GM12878 (cell line): ENCODE measurements around the gene EEF1AKMT2. TPM values are rescaled to one million over a fixed set of nuclear protein-coding genes. Genes with fewer than 3 reads are reported as not detected.

ENCODE experiments used
- ATAC-seq: fragments of 200-7000 bp; cut with Tn5 transposase; 3 replicates; pipeline ENCODE4 v1.9.1; 2020; ENCODE audit warnings: mild to moderate bottlenecking, moderate library complexity
- BruUV-seq: library from RNA; stranded (reverse); fragments of 400-500 nt; replicated peaks from 2 replicates; lab custom pipeline; 2021; lab: Mats Ljungman, UMichigan
- CTCF ChIA-PET: fragments of 300-600 bp; sonication (Branson Sonifier 250); formaldehyde crosslinking; extraction: SDS; loops from one replicate; lab custom pipeline; 2021; ENCODE audit warnings: inconsistent platforms; lab: Yijun Ruan, JAX
- POLR2A ChIA-PET: fragments of 350-600 bp; formaldehyde crosslinking; extraction: SDS; loops from one replicate; lab custom pipeline; 2021; ENCODE audit warnings: inconsistent platforms; lab: Charles Lee
- RAD21 ChIA-PET: fragments of 300-600 bp; sonication (Branson Sonifier 250); formaldehyde crosslinking; loops from one replicate; lab custom pipeline; 2023; ENCODE audit warnings: antibody characterized with exemption; ENCODE audit not compliant: unreplicated experiment; lab: Charles Lee
- SMC1A ChIA-PET: fragments of 300-600 bp; sonication (Branson Sonifier 250); formaldehyde crosslinking; loops from one replicate; lab custom pipeline; 2023; ENCODE audit not compliant: unreplicated experiment, uncharacterized antibody; lab: Charles Lee
- DNase-seq: peaks from one replicate; pipeline ENCODE4 v3.0.0-alpha.2; 2011; ENCODE audit warnings: low read depth, low spot score
- FAIRE-seq: peaks from 3 replicates; lab custom pipeline; 2011; peaks lifted over from hg19 to GRCh38; lab: Jason Lieb, UNC
- H2AFZ ChIP-seq: 2 replicates; pipeline ENCODE4 v1.6.0; 2011; ENCODE audit warnings: low read depth, low read length, control low read depth; ENCODE audit not compliant: control insufficient read depth
- H3K27ac ChIP-seq: 2 replicates; pipeline ENCODE4 v1.5.1; 2011; ENCODE audit warnings: control low read depth; ENCODE audit not compliant: control insufficient read depth, insufficient read depth
- H3K27me3 ChIP-seq, 2 experiments: replicated peaks in 1 of 2; 2 replicates each; pipeline versions ENCODE4 v1.6.0 to v1.6.1; 2011; ENCODE audit warnings: low read length in 1 of 2; ENCODE audit not compliant: control insufficient read depth in 2 of 2, insufficient read depth in 2 of 2
- H3K36me3 ChIP-seq, 2 experiments: 2 replicates each; pipeline ENCODE4 v1.5.1; 2011; ENCODE audit warnings: low read length in 1 of 2; ENCODE audit not compliant: control insufficient read depth in 2 of 2, insufficient read depth in 2 of 2
- H3K4me1 ChIP-seq: 2 replicates; pipeline ENCODE4 v1.6.1; 2011; ENCODE audit warnings: mild to moderate bottlenecking, low read length, moderate library complexity, mixed read lengths; ENCODE audit not compliant: control insufficient read depth, insufficient read depth
- H3K4me2 ChIP-seq: 2 replicates; pipeline ENCODE4 v1.6.0; 2011; ENCODE audit warnings: control low read depth; ENCODE audit not compliant: control insufficient read depth, insufficient read depth
- H3K4me3 ChIP-seq: fragments of 200-600 bp; sonication (generic); 2 replicates; pipeline ENCODE4 v1.5.1; 2016
- H3K79me2 ChIP-seq: 2 replicates; pipeline ENCODE4 v1.6.0; 2011; ENCODE audit warnings: low read length; ENCODE audit not compliant: control insufficient read depth, insufficient read depth
- H3K9ac ChIP-seq: 2 replicates; pipeline ENCODE4 v1.8.0; 2011; ENCODE audit warnings: low read length, control low read depth, mixed read lengths; ENCODE audit not compliant: control insufficient read depth, insufficient read depth
- H3K9me3 ChIP-seq: replicated peaks from 3 replicates; pipeline ENCODE4 v1.5.1; 2011; ENCODE audit warnings: mild to moderate bottlenecking, low read length; ENCODE audit not compliant: control insufficient read depth, insufficient read depth
- H4K20me1 ChIP-seq: 2 replicates; pipeline ENCODE4 v1.6.0; 2011; ENCODE audit not compliant: control insufficient read depth, insufficient read depth
- DPF2 ChIP-seq: fragments of 450-650 bp; IDR thresholded peaks from 2 replicates; pipeline ENCODE4 v1.6.1; 2017; ENCODE audit warnings: mild to moderate bottlenecking
- E2F4 ChIP-seq: IDR thresholded peaks from 2 replicates; pipeline ENCODE4 v1.6.1; 2012; ENCODE audit warnings: low read depth, low read length, improper control_type of control experiment
- FOS ChIP-seq: IDR thresholded peaks from 3 replicates; pipeline ENCODE4 v1.6.1; 2011; ENCODE audit warnings: borderline replicate concordance; ENCODE audit not compliant: insufficient read length; ENCODE audit errors: extremely low read depth
- FOXK2 ChIP-seq: fragments of 450-650 bp; IDR thresholded peaks from 2 replicates; pipeline ENCODE4 v1.6.1; 2017; ENCODE audit warnings: mild to moderate bottlenecking, moderate library complexity
- MTA3 ChIP-seq: IDR thresholded peaks from 2 replicates; pipeline ENCODE4 v1.6.1; 2012; ENCODE audit warnings: low read length, inconsistent platforms, borderline replicate concordance
- MYB ChIP-seq: fragments of 150-350 bp; IDR thresholded peaks from 2 replicates; pipeline ENCODE4 v1.6.1; 2014; ENCODE audit warnings: mild to moderate bottlenecking, low read depth, low read length, borderline replicate concordance
- ZSCAN29 ChIP-seq: fragments of 450-650 bp; IDR thresholded peaks from 2 replicates; pipeline ENCODE4 v1.6.1; 2017; ENCODE audit warnings: mild to moderate bottlenecking, moderate library complexity
- WGBS: methylation state at CpG from one replicate; pipeline ENCODE4 v1.1.6; 2016; ENCODE audit warnings: low lambda C conversion rate; ENCODE audit not compliant: insufficient replicate concordance, insufficient coverage; ENCODE audit errors: missing lambda C conversion rate; 5-methylcytosine and 5-hydroxymethylcytosine counted together
- in situ Hi-C: fragments of 300-500 bp; cut with MboI; formaldehyde crosslinking; loops from 9 replicates; pipeline ENCODE4 v1.14.3; 2018; ENCODE audit warnings: mixed read lengths
- intact Hi-C: fragments of 100-400 bp; cut with micrococcal nuclease; formaldehyde crosslinking; loops from one replicate; pipeline ENCODE4 v1.14.2; 2022; ENCODE audit not compliant: unreplicated experiment
- polyA plus RNA-seq, 11 experiments: library from polyadenylated mRNA; depleted of rRNA in 4 of 11; unstranded in 6 of 11; stranded (reverse) in 5 of 11; fragments of >200 nt; fragmentation: Nextera tagmentation in 4 of 11; fragmentation: Illumina TruSeq in 1 of 11; extraction: Ambion mirVana in 4 of 11; extraction: Trizol in 1 of 11; gene quantifications; 1 replicate in 1 of 11; 2 replicates in 10 of 11; pipeline versions ENCODE4 v1.2.1 to v1.2.3, GENCODE V29; 2011 to 2016; ENCODE audit warnings: inconsistent platforms in 2 of 11, missing spikeins in 2 of 11, low read depth in 1 of 11
- total RNA-seq, 4 experiments: library from RNA; depleted of rRNA in 3 of 4; stranded (reverse); fragments of >200 nt in 3 of 4; fragmentation: Illumina TruSeq in 1 of 4; extraction: Trizol in 1 of 4; gene quantifications; 2 replicates each; pipeline versions ENCODE4 v1.2.1 to v1.2.3, GENCODE V29; 2013 to 2021

The EEF1AKMT2 gene
- total and polyA plus RNA-seq, 10 of the 15 experiments (the other 5 are each of a cell fraction or from before 2014, with no cell fraction given), result 9.1 to 29.3 (median 23.6) TPM

GRCh38 chr10:124826262-124826661, 34.6 kb upstream of the EEF1AKMT2 start:
- SMC1A ChIA-PET, result interaction anchor here (0.7 to 3.5 kb wide), 12 partner anchors 17 to 296 kb away, joined by 3 to 18 read pairs (median 4); no protein-coding TSS in a partner anchor
- BruUV-seq, result no TSS peak
- TF ChIP-seq DPF2, result no peak
- no peak for TF ChIP-seq FOXK2
- no peak for TF ChIP-seq MYB
- no peak for TF ChIP-seq MTA3
- TF ChIP-seq E2F4, result no peak
- TF ChIP-seq FOS, result no peak
- TF ChIP-seq ZSCAN29, result no peak

More at GRCh38 chr10:124826262-124826661, 34.6 kb upstream of the EEF1AKMT2 start:
- POLR2A ChIA-PET, result interaction anchor here (0.6 to 0.7 kb wide), 2 partner anchors 30 to 88 kb away, joined by 3 to 5 read pairs; no protein-coding TSS in a partner anchor
- FAIRE-seq (no peak), DNase-seq (no peak), ATAC-seq (no peak)
- 96% methylated on average over 4 of the region's 4 CpGs for whole genome bisulfite sequencing
- in situ Hi-C loops, result loop anchor here (5.0 kb wide), 1 partner anchor 299 kb away; no protein-coding TSS in a partner anchor
- RAD21 ChIA-PET, result interaction anchor here (0.7 to 2.5 kb wide), 9 partner anchors 37 to 296 kb away, joined by 3 to 18 read pairs (median 5); no protein-coding TSS in a partner anchor
- no peaks in the 10 kb centered on the region for H3K4me1 ChIP-seq
- peaks cover 5 to 21% of the 10 kb centered on the region in 2 experiments for H3K36me3 ChIP-seq
- no peak overlapping the region for H3K4me3 ChIP-seq
- no peaks in the 10 kb centered on the region for H3K79me2 ChIP-seq
- no peaks in the 10 kb centered on the region for H3K27me3 ChIP-seq
- CTCF ChIA-PET, result interaction anchor here (0.7 to 5.8 kb wide), 14 partner anchors 8 to 297 kb away, joined by 3 to 32 read pairs (median 6); partner anchors contain the start of gene ABRAXAS2
- no peak overlapping the region for H3K27ac ChIP-seq
- intact Hi-C loops, result loop anchor here (5.0 kb wide), 1 partner anchor 84 kb away; the partner anchor contains the start of gene FAM53B
- H4K20me1 ChIP-seq, result no peaks in the 10 kb centered on the region
- no peak overlapping the region for H3K4me2 ChIP-seq
- H2AFZ ChIP-seq, result no peak overlapping the region
- H3K9ac ChIP-seq, result no peak overlapping the region
- H3K9me3 ChIP-seq, result no peaks in the 10 kb centered on the region
